Mammary epithelial cell (primary cell): ENCODE measurements around the gene PVALB.

Experiments used
- CTCF ChIP-seq, 2 donors: IDR thresholded peaks in 1 of 2; conservative IDR thresholded peaks in 1 of 2; 2 replicates each; pipeline ENCODE4 v1.5.1; 2011 to 2012; ENCODE audit warnings: inconsistent platforms in 2 of 2, low read length in 2 of 2, mild to moderate bottlenecking in 2 of 2, control low read depth in 1 of 2, low read depth in 1 of 2; ENCODE audit not compliant: insufficient read depth in 1 of 2; ENCODE audit errors: extremely low read depth in 1 of 2
- EZH2 ChIP-seq: IDR thresholded peaks from 2 replicates; pipeline ENCODE4 v1.6.1; 2012; ENCODE audit warnings: low read length, inconsistent platforms, borderline replicate concordance

GRCh38 chr22:36781656-36782627 lies 34.9 kb downstream of the PVALB start:
- TF ChIP-seq CTCF (conservative IDR thresholded peaks at IDR 0.05 in 1 of 2, IDR thresholded peaks at IDR 0.05 in 1 of 2; ENCODE audit: extremely low read depth in 1 of 2, insufficient read depth in 1 of 2, low read depth in 1 of 2, low read length in 2 of 2), result peak; percentile 86 to 87
- no peak for TF ChIP-seq EZH2
